ENCODE data around the gene AHNAK2.

The AHNAK2 gene

GRCh38 chr14:104977681-104978653 is at the start of gene AHNAK2:
Gene AHNAK2 (minus strand): TSS chr14:104978374. CDS start chr14:104978237, 137 bp downstream.
- peak; percentile 24; the same call in 1 of the 2 replicates for TF ChIP-seq ZFX (IDR thresholded peaks at IDR 0.05)
- TF ChIP-seq, protein P1, sequence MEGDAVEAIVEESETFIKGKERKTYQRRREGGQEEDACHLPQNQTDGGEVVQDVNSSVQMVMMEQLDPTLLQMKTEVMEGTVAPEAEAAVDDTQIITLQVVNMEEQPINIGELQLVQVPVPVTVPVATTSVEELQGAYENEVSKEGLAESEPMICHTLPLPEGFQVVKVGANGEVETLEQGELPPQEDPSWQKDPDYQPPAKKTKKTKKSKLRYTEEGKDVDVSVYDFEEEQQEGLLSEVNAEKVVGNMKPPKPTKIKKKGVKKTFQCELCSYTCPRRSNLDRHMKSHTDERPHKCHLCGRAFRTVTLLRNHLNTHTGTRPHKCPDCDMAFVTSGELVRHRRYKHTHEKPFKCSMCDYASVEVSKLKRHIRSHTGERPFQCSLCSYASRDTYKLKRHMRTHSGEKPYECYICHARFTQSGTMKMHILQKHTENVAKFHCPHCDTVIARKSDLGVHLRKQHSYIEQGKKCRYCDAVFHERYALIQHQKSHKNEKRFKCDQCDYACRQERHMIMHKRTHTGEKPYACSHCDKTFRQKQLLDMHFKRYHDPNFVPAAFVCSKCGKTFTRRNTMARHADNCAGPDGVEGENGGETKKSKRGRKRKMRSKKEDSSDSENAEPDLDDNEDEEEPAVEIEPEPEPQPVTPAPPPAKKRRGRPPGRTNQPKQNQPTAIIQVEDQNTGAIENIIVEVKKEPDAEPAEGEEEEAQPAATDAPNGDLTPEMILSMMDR (conservative IDR thresholded peaks at IDR 0.05) = no peak
- peak within 1 kb of the TSS; percentile 33 for H3K27ac ChIP-seq

- H3K27ac ChIP-seq = peak overlapping the region; percentile 25
Observed at GRCh38 chr14:105027718-105028117, 49.5 kb upstream of the AHNAK2 start.

- H3K27ac ChIP-seq = peak overlapping the region; percentile 25
- TF ChIP-seq, protein P1 (conservative IDR thresholded peaks at IDR 0.05) = no peak
- TF ChIP-seq ZFX (IDR thresholded peaks at IDR 0.05) = no peak
Observed at GRCh38 chr14:105026802-105027563, 48.8 kb upstream of the AHNAK2 start.

GRCh38 chr14:105026033-105026785 is 48.0 kb upstream of the AHNAK2 start:
- H3K27ac ChIP-seq = no peak overlapping the region
- TF ChIP-seq ZFX (IDR thresholded peaks at IDR 0.05) = no peak

- H3K27ac ChIP-seq = no peak overlapping the region
- TF ChIP-seq, protein P1 (conservative IDR thresholded peaks at IDR 0.05) = no peak
- no peak for TF ChIP-seq ZFX (IDR thresholded peaks at IDR 0.05)
Observed at GRCh38 chr14:105025429-105025828, 47.3 kb upstream of the AHNAK2 start.

DNA sequence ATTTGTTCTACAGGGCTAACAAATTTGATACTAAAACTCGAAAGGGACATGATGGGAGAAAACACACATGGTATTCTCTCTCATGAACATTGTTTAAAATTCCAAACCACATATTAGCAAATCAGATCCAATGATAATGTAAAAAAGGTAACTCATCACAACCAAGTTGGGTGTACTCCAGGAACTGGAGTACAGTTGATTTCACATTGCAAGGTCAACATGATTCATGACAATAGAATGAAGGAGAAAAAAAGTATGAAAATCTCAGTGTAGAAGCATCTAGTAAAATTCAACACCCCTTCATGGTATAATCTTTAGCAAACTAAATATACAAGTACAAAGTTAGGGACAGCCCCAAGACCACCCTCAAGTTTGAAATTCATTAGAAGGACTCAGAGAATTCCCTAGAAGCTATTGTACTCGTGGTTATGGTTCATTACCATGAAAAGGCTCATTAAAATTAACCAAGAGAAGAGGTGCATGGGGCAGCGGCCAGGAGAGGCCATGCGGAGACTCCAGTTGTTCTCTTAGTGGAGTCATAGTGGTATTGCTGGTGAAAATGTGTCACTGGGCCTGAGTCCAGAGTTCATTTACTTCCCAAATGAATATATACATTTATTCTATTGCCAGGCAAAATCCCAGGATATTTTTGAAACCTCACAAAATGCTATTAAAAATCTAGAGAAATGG is 45.8 kb upstream of the AHNAK2 start:
- TF ChIP-seq, protein P1 (conservative IDR thresholded peaks at IDR 0.05) = no peak
- no peak for TF ChIP-seq ZFX (IDR thresholded peaks at IDR 0.05)
- H3K27ac ChIP-seq = no peak overlapping the region

GRCh38 chr14:105023144-105023543 is 45.0 kb upstream of the AHNAK2 start:
- H3K27ac ChIP-seq = no peak overlapping the region
- TF ChIP-seq, protein P1 (conservative IDR thresholded peaks at IDR 0.05) = no peak
- no peak for TF ChIP-seq ZFX (IDR thresholded peaks at IDR 0.05)
